Raji (cell line): ENCODE measurements around the gene LMO3.

Experiments used
- POLR2A ChIP-seq: IDR thresholded peaks from 2 replicates; pipeline ENCODE4 v1.6.1; 2011; ENCODE audit warnings: low read depth, low read length, control low read depth; ENCODE audit not compliant: insufficient read depth

The LMO3 gene

DNA sequence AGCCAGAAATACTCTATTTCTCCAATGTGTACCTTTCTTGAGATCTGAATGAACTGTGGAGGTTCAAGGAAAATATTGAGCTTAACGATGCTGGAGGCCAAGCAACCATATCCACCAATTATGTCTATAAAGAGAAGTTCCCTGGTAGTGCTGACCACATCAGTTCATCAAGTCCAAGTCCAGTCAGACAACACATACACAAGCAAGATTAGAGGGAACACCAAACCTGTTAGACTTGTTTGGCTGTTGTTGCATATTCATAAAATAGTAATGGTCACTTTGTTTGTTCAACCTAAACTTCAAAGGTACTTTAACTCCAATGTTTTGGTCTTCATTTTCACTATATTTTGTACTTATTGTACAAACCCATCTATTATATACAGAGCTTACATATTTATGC is 81.6 kb downstream of the LMO3 start:
- TF ChIP-seq POLR2A = no peak

DNA sequence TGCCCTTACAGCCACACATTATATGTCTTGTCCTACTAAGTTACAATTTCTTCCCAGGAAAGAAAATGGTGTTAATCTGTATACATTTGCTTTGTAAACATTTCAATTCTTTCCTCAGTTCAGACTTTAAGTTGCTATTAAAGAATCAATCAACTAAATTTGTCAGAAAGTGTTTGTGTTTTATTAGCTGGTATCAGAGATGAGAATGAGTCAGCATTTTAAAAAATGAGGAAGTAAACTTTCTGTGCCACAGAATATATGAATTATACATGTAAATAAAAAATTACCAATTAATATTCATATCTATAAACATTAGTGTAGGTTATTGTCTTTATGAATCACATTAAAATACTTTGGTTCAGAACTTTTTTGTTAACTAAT is 82.0 kb downstream of the LMO3 start:
- TF ChIP-seq POLR2A = no peak

DNA sequence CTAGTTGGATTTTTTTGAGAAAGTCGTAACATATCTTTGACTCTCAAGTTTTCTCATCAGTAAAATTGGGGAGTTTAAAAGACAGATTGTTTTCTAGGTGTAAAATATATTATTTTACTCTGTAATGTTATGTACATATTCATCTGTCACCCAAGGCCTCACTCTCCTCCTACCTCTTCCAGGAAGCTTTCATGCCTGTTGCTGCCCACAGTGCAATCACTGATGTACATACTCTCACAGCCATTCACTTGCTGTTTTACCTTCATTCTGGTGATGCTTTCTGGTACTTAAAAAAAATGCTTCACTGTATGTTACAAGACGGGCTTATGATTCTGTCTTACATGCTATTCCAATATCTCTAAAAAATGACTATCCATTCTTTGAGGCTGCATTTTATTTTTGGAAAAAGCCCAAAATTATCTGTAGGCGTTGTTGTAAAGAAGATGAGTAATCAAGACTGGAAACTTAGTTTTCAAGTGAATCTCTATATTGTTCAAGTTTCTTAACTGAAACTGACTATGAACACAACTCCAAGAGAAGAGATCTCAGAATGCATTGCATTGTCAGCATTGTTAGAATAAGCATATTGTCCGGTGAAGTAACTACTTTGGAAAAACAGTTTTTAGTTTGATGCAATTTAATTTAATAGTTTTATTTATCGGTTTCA is 82.5 kb downstream of the LMO3 start:
- no peak for TF ChIP-seq POLR2A

DNA sequence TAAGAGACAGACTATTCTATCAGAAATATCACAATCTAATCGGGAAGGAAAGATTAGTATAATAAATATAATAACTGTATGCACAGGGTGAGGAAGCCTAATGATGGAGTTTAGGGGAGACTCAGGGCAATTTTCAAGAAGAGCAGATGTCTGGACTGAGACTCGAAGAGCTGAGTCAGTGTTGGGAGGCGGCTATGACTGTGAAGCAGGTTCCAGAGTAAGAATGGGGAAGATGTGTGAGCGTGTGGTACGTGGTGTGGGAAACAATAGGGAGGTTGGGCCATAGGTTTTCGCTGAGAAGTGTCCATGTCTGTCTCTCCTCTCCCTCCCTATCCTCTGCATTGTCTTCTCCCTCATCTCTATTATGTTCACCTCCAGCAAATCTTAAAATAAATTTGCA is 85.6 kb downstream of the LMO3 start:
- no peak for TF ChIP-seq POLR2A

DNA sequence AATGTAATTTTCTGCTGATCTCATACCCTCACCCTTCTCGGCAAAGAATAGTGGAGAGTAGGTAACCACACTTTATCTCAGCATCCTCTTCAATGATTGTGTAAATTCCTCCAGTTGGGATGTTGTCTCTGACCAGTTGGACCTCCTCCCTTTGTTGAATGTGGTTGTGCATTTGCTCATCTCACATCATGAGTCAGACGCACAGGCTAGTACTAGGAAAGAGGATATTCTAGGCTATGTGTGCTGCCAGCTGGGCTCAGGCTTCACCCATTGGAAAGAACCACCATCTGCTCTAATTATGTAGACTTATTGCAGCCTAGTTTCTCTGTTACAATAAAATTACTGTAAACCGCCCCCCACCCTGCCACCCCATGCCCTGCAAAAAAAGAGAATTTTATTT is 90.3 kb downstream of the LMO3 start:
- no peak for TF ChIP-seq POLR2A

DNA sequence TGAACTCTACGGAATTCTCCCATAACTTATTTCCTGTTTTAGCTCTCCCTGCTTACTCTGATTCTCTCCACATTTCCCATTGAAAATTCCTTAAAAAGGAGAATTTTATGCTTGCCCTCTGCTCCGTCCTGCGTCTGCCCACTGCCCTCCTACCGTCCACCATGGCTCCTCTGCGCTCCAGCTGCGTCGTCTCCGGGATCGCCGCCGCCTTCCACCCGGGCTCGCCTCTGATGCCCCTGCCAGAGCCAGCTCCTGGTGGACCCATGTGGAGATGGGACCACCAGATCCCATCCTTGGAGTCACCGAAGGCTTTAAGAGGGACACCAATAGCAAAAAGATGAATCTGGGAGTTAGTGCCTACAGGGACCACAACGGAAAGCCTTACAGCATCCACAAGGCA is 92.7 kb downstream of the LMO3 start:
- no peak for TF ChIP-seq POLR2A

DNA sequence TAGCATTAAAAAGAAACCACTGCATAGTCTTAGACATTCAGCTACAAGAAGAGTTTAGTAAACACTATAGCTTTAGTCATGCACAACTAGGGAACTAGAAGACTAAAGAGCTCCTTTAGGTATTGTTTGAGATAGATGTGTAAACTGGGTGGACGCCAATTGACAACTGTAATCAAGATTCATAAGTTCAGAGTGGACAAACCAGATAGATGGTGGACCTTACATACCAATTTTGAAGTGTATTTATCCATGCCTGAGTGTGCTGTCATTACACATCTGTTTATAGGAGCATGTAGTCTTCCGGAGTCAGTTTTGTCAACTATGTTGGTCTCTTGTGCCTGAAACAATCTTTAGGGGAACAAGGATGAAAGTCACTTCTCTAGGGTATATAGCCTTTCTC is 96.6 kb downstream of the LMO3 start:
- TF ChIP-seq POLR2A = no peak

DNA sequence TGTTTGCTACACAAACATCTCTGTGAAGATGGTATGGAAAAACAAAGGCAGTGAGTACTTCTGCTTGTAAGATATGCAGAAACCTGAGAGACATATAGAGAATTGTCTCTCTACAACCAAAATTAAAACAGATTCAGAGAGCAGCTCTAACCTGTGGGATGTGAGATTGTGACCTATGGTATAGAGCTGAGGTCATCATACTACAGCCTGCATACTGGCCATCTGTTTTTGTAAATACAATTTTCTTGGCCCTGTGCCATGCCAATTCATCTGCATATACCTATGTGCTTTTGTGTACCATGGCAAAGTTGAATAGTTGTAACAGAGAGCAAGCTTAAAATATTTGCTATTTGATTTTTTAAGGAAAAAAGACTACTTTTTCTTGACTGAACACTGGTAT is 99.6 kb downstream of the LMO3 start:
- no peak for TF ChIP-seq POLR2A

DNA sequence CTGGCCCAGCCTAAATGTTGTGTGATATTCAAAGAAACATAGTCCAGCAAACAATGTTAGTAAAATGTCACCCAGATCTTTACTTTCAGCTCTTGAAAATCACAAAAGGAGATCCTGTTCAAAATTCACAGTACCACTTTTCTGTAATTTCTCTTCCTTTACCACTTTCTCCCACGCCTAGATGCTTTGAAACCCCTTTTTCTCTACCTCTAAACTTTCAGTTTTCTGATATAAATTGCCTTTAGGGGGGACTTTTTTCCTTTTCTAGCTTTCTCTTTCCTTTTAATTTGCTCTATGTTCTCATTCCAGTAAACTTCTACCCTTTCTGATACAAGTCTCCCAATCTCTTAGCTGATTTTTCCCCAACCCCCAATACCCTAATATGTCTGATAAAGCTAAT is 101.8 kb downstream of the LMO3 start:
- no peak for TF ChIP-seq POLR2A

DNA sequence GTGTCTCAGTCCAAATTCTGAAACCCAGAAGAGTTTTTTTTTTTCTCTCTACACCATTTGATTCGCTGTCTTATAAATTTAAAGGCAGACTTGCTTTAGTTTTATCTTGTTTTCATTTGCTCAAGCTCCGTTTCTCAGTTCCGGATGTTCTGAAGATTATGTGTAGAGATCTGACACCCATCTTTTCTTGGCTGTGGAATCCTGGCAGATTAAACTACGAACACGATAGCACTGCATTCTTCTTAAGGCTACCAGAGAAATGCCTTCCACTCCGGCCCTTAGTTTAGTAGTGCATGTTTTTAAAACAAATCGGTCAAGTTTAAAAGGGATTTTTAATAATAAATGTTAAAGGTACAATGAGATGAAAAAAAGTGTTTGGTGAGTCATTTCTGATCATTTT is 106.4 kb downstream of the LMO3 start:
- no peak for TF ChIP-seq POLR2A
